ENCODE measurements around the gene SH3GL2. TPM values are rescaled to one million over a fixed set of nuclear protein-coding genes. Genes with fewer than 3 reads are reported as not detected.

The SH3GL2 gene
- total and polyA plus RNA-seq, 4 donors = 0.10 TPM; not detected in 3

GRCh38 chr9:17614903-17615302 is 36.0 kb downstream of the SH3GL2 start:
- 50 to 56% methylated on average over 4 of the region's 4 CpGs for WGBS, 2 donors
- no peaks in the 10 kb centered on the region for H3K4me1 ChIP-seq (ENCODE audit: control insufficient read depth in 1 of 2, insufficient read depth in 2 of 2, low read length in 2 of 2)
- H3K4me3 ChIP-seq (ENCODE audit: low read length in 2 of 2) = no peak overlapping the region
- ATAC-seq (ENCODE audit: low FRiP score) (no peak), DNase-seq (no peak)
- no peak overlapping the region for H3K27ac ChIP-seq (ENCODE audit: low read depth in 1 of 2, low read length in 2 of 2)
- H3K27me3 ChIP-seq (ENCODE audit: control insufficient read depth in 1 of 2, insufficient read depth in 2 of 2, low read length in 1 of 2) = peaks cover 0 to 1% of the 10 kb centered on the region in 2 donors
- peaks cover 2% of the 10 kb centered on the region for H3K9me3 ChIP-seq (ENCODE audit: control insufficient read depth, low read length)
- no peaks in the 10 kb centered on the region for H3K36me3 ChIP-seq (ENCODE audit: control insufficient read depth in 1 of 2, insufficient read depth in 2 of 2, low read length in 1 of 2)
- intact Hi-C loops (cut with DNase I) = no loop called here

- intact Hi-C loops (cut with DNase I) = no loop called here
- DNase-seq (no peak), ATAC-seq (ENCODE audit: low FRiP score) (no peak)
- Histone ChIP-seq H3K36me3 (ENCODE audit: control insufficient read depth in 1 of 2, insufficient read depth in 2 of 2, low read length in 1 of 2) (no peaks in the 10 kb centered on the region), H3K27me3 (ENCODE audit: control insufficient read depth in 1 of 2, insufficient read depth in 2 of 2, low read length in 1 of 2) (peaks cover 0 to under 1% of the 10 kb centered on the region in 2 donors), H3K4me3 (ENCODE audit: low read length in 2 of 2) (no peak overlapping the region), H3K9me3 (ENCODE audit: control insufficient read depth, low read length) (peaks cover 3% of the 10 kb centered on the region), H3K4me1 (ENCODE audit: control insufficient read depth in 1 of 2, insufficient read depth in 2 of 2, low read length in 2 of 2) (no peaks in the 10 kb centered on the region), H3K27ac (ENCODE audit: low read depth in 1 of 2, low read length in 2 of 2) (no peak overlapping the region)
- 83 to 86% methylated on average over 4 of the region's 4 CpGs for WGBS, 2 donors
These were observed 43.3 kb downstream of the SH3GL2 start for GRCh38 chr9:17622141-17622540.

GRCh38 chr9:17622749-17623148 is 43.9 kb downstream of the SH3GL2 start:
- H3K9me3 ChIP-seq (ENCODE audit: control insufficient read depth, low read length) = peaks cover 3% of the 10 kb centered on the region
- no peak for ATAC-seq (ENCODE audit: low FRiP score)

GRCh38 chr9:17623965-17624364 is 45.1 kb downstream of the SH3GL2 start:
- DNase-seq (no peak), ATAC-seq (ENCODE audit: low FRiP score) (no peak)
- no peak overlapping the region for H3K27ac ChIP-seq (ENCODE audit: low read depth in 1 of 2, low read length in 2 of 2)
- H3K4me1 ChIP-seq (ENCODE audit: control insufficient read depth in 1 of 2, insufficient read depth in 2 of 2, low read length in 2 of 2) = no peaks in the 10 kb centered on the region
- intact Hi-C loops (cut with DNase I) = no loop called here
- H3K27me3 ChIP-seq (ENCODE audit: control insufficient read depth in 1 of 2, insufficient read depth in 2 of 2, low read length in 1 of 2) = no peaks in the 10 kb centered on the region
- H3K9me3 ChIP-seq (ENCODE audit: control insufficient read depth, low read length) = peaks cover 3% of the 10 kb centered on the region
- 81 to 84% methylated on average over 6 of the region's 6 CpGs for WGBS, 2 donors
- H3K4me3 ChIP-seq (ENCODE audit: low read length in 2 of 2) = no peak overlapping the region
- no peaks in the 10 kb centered on the region for H3K36me3 ChIP-seq (ENCODE audit: control insufficient read depth in 1 of 2, insufficient read depth in 2 of 2, low read length in 1 of 2)

More at GRCh38 chr9:17622749-17623148, 43.9 kb downstream of the SH3GL2 start:
- 72 to 75% methylated on average over 5 to 6 of the region's 6 CpGs for WGBS, 2 donors
- no peak for DNase-seq
- Histone ChIP-seq H3K27ac (ENCODE audit: low read depth in 1 of 2, low read length in 2 of 2) (no peak overlapping the region), H3K27me3 (ENCODE audit: control insufficient read depth in 1 of 2, insufficient read depth in 2 of 2, low read length in 1 of 2) (no peaks in the 10 kb centered on the region), H3K36me3 (ENCODE audit: control insufficient read depth in 1 of 2, insufficient read depth in 2 of 2, low read length in 1 of 2) (no peaks in the 10 kb centered on the region), H3K4me1 (ENCODE audit: control insufficient read depth in 1 of 2, insufficient read depth in 2 of 2, low read length in 2 of 2) (no peaks in the 10 kb centered on the region), H3K4me3 (ENCODE audit: low read length in 2 of 2) (no peak overlapping the region)
- intact Hi-C loops (cut with DNase I) = no loop called here

- no peak for DNase-seq
- no peak overlapping the region for H3K27ac ChIP-seq (ENCODE audit: low read depth in 1 of 2, low read length in 2 of 2)
- no peaks in the 10 kb centered on the region for H3K27me3 ChIP-seq (ENCODE audit: control insufficient read depth in 1 of 2, insufficient read depth in 2 of 2, low read length in 1 of 2)
- no peaks in the 10 kb centered on the region for H3K36me3 ChIP-seq (ENCODE audit: control insufficient read depth in 1 of 2, insufficient read depth in 2 of 2, low read length in 1 of 2)
- no peaks in the 10 kb centered on the region for H3K4me1 ChIP-seq (ENCODE audit: control insufficient read depth in 1 of 2, insufficient read depth in 2 of 2, low read length in 2 of 2)
- peaks cover 3% of the 10 kb centered on the region for H3K9me3 ChIP-seq (ENCODE audit: control insufficient read depth, low read length)
- intact Hi-C loops (cut with DNase I) = no loop called here
- no peak for ATAC-seq (ENCODE audit: low FRiP score)
- no peak overlapping the region for H3K4me3 ChIP-seq (ENCODE audit: low read length in 2 of 2)
These were observed 45.7 kb downstream of the SH3GL2 start for GRCh38 chr9:17624571-17624970.

- no peak for DNase-seq
- Histone ChIP-seq H3K27ac (ENCODE audit: low read depth in 1 of 2, low read length in 2 of 2) (no peak overlapping the region), H3K36me3 (ENCODE audit: control insufficient read depth in 1 of 2, insufficient read depth in 2 of 2, low read length in 1 of 2) (no peaks in the 10 kb centered on the region), H3K9me3 (ENCODE audit: control insufficient read depth, low read length) (peaks cover 3% of the 10 kb centered on the region), H3K27me3 (ENCODE audit: control insufficient read depth in 1 of 2, insufficient read depth in 2 of 2, low read length in 1 of 2) (no peaks in the 10 kb centered on the region), H3K4me3 (ENCODE audit: low read length in 2 of 2) (no peak overlapping the region), H3K4me1 (ENCODE audit: control insufficient read depth in 1 of 2, insufficient read depth in 2 of 2, low read length in 2 of 2) (no peaks in the 10 kb centered on the region)
- WGBS, 2 donors = 79 to 83% methylated on average over 6 of the region's 6 CpGs
- intact Hi-C loops (cut with DNase I) = no loop called here
- ATAC-seq (ENCODE audit: low FRiP score) = no peak
These were observed 47.0 kb downstream of the SH3GL2 start for GRCh38 chr9:17625644-17626388.

- peaks cover 3% of the 10 kb centered on the region for H3K9me3 ChIP-seq (ENCODE audit: control insufficient read depth, low read length)
- H3K4me3 ChIP-seq (ENCODE audit: low read length in 2 of 2) = no peak overlapping the region
- H3K27ac ChIP-seq (ENCODE audit: low read depth in 1 of 2, low read length in 2 of 2) = no peak overlapping the region
- H3K36me3 ChIP-seq (ENCODE audit: control insufficient read depth in 1 of 2, insufficient read depth in 2 of 2, low read length in 1 of 2) = no peaks in the 10 kb centered on the region
- no peaks in the 10 kb centered on the region for H3K4me1 ChIP-seq (ENCODE audit: control insufficient read depth in 1 of 2, insufficient read depth in 2 of 2, low read length in 2 of 2)
- ATAC-seq (ENCODE audit: low FRiP score) (no peak), DNase-seq (no peak)
- intact Hi-C loops (cut with DNase I) = no loop called here
- H3K27me3 ChIP-seq (ENCODE audit: control insufficient read depth in 1 of 2, insufficient read depth in 2 of 2, low read length in 1 of 2) = no peaks in the 10 kb centered on the region
- 36 to 38% methylated on average over 3 of the region's 3 CpGs for WGBS, 2 donors
These were observed 48.8 kb downstream of the SH3GL2 start for GRCh38 chr9:17627641-17628040.

GRCh38 chr9:17628624-17629023 is 49.8 kb downstream of the SH3GL2 start:
- no peak overlapping the region for H3K4me3 ChIP-seq (ENCODE audit: low read length in 2 of 2)
- DNase-seq = no peak
- no peaks in the 10 kb centered on the region for H3K36me3 ChIP-seq (ENCODE audit: control insufficient read depth in 1 of 2, insufficient read depth in 2 of 2, low read length in 1 of 2)
- ATAC-seq (ENCODE audit: low FRiP score) = no peak
- H3K9me3 ChIP-seq (ENCODE audit: control insufficient read depth, low read length) = peaks cover 2% of the 10 kb centered on the region
- H3K4me1 ChIP-seq (ENCODE audit: control insufficient read depth in 1 of 2, insufficient read depth in 2 of 2, low read length in 2 of 2) = no peaks in the 10 kb centered on the region
- H3K27me3 ChIP-seq (ENCODE audit: control insufficient read depth in 1 of 2, insufficient read depth in 2 of 2, low read length in 1 of 2) = peaks cover 0 to 2% of the 10 kb centered on the region in 2 donors
- 81 to 85% methylated on average over 2 of the region's 2 CpGs for WGBS, 2 donors
- intact Hi-C loops (cut with DNase I) = no loop called here
- H3K27ac ChIP-seq (ENCODE audit: low read depth in 1 of 2, low read length in 2 of 2) = no peak overlapping the region

GRCh38 chr9:17630531-17630949 is 51.7 kb downstream of the SH3GL2 start:
- H3K4me3 ChIP-seq (ENCODE audit: low read length in 2 of 2) = no peak overlapping the region
- no peak for DNase-seq
- H3K9me3 ChIP-seq (ENCODE audit: control insufficient read depth, low read length) = peaks cover 2% of the 10 kb centered on the region
- H3K27me3 ChIP-seq (ENCODE audit: control insufficient read depth in 1 of 2, insufficient read depth in 2 of 2, low read length in 1 of 2) = peaks cover 0 to 2% of the 10 kb centered on the region in 2 donors
- H3K36me3 ChIP-seq (ENCODE audit: control insufficient read depth in 1 of 2, insufficient read depth in 2 of 2, low read length in 1 of 2) = no peaks in the 10 kb centered on the region
- intact Hi-C loops (cut with DNase I) = no loop called here
- 62 to 65% methylated on average over 2 of the region's 2 CpGs for WGBS, 2 donors
- H3K4me1 ChIP-seq (ENCODE audit: control insufficient read depth in 1 of 2, insufficient read depth in 2 of 2, low read length in 2 of 2) = no peaks in the 10 kb centered on the region
- ATAC-seq (ENCODE audit: low FRiP score) = no peak
- H3K27ac ChIP-seq (ENCODE audit: low read depth in 1 of 2, low read length in 2 of 2) = no peak overlapping the region
